ENCODE data around the gene TYRP1.
"Not testable (repeated sequence)": the region's sequence is repeated elsewhere in the genome, so short reads cannot be mapped to it uniquely, and the experiment has no call there.

The TYRP1 gene

GRCh38 chr9:12693141-12693540 is at the start of gene TYRP1:
Gene TYRP1, plus strand, starts transcription at chr9:12693385. Its CDS starts 612 bp downstream, at chr9:12693997.
- in situ Hi-C loops (cut with MboI; ENCODE audit: low sequenced_read_pairs) = no loop called here

GRCh38 chr9:12643686-12644085 is 49.5 kb upstream of the TYRP1 start:
- in situ Hi-C loops (cut with MboI; ENCODE audit: low sequenced_read_pairs) = no loop called here

GRCh38 chr9:12648925-12649324 is 44.3 kb upstream of the TYRP1 start:
- in situ Hi-C loops (cut with MboI; ENCODE audit: low sequenced_read_pairs) = no loop called here

GRCh38 chr9:12651125-12651524 is 42.1 kb upstream of the TYRP1 start:
- in situ Hi-C loops (cut with MboI; ENCODE audit: low sequenced_read_pairs) = no loop called here

- in situ Hi-C loops (cut with MboI; ENCODE audit: low sequenced_read_pairs) = no loop called here
These were observed 40.2 kb upstream of the TYRP1 start for GRCh38 chr9:12652973-12653372.

GRCh38 chr9:12656803-12657202 is 36.4 kb upstream of the TYRP1 start:
- in situ Hi-C loops (cut with MboI; ENCODE audit: low sequenced_read_pairs) = no loop called here

GRCh38 chr9:12657233-12657632 is 36.0 kb upstream of the TYRP1 start:
- in situ Hi-C loops (cut with MboI; ENCODE audit: low sequenced_read_pairs) = no loop called here

GRCh38 chr9:12657998-12658397 is 35.2 kb upstream of the TYRP1 start:
- in situ Hi-C loops (cut with MboI; ENCODE audit: low sequenced_read_pairs) = no loop called here

- in situ Hi-C loops (cut with MboI; ENCODE audit: low sequenced_read_pairs) = no loop called here
These were observed 34.5 kb upstream of the TYRP1 start for GRCh38 chr9:12658531-12659209.

GRCh38 chr9:12659220-12659619 is 34.0 kb upstream of the TYRP1 start:
- in situ Hi-C loops (cut with MboI; ENCODE audit: low sequenced_read_pairs) = no loop called here

GRCh38 chr9:12666813-12667212 is 26.4 kb upstream of the TYRP1 start:
- in situ Hi-C loops (cut with MboI; ENCODE audit: low sequenced_read_pairs) = no loop called here

GRCh38 chr9:12667892-12668291 is 25.3 kb upstream of the TYRP1 start:
- in situ Hi-C loops (cut with MboI; ENCODE audit: low sequenced_read_pairs) = no loop called here

GRCh38 chr9:12670006-12670405 is 23.2 kb upstream of the TYRP1 start:
- in situ Hi-C loops (cut with MboI; ENCODE audit: low sequenced_read_pairs) = no loop called here

- in situ Hi-C loops (cut with MboI; ENCODE audit: low sequenced_read_pairs) = no loop called here
These were observed 18.2 kb upstream of the TYRP1 start for GRCh38 chr9:12674961-12675360.

GRCh38 chr9:12677462-12678126 is 15.6 kb upstream of the TYRP1 start:
- in situ Hi-C loops (cut with MboI; ENCODE audit: low sequenced_read_pairs) = not testable (repeated sequence)

- in situ Hi-C loops (cut with MboI; ENCODE audit: low sequenced_read_pairs) = no loop called here
These were observed 12.8 kb upstream of the TYRP1 start for GRCh38 chr9:12680341-12680740.

GRCh38 chr9:12680757-12681156 is 12.4 kb upstream of the TYRP1 start:
- in situ Hi-C loops (cut with MboI; ENCODE audit: low sequenced_read_pairs) = no loop called here

GRCh38 chr9:12681620-12682019 is 11.6 kb upstream of the TYRP1 start:
- in situ Hi-C loops (cut with MboI; ENCODE audit: low sequenced_read_pairs) = no loop called here

GRCh38 chr9:12684974-12685373 is 8.2 kb upstream of the TYRP1 start:
- in situ Hi-C loops (cut with MboI; ENCODE audit: low sequenced_read_pairs) = no loop called here

- in situ Hi-C loops (cut with MboI; ENCODE audit: low sequenced_read_pairs) = no loop called here
These were observed 4.0 kb upstream of the TYRP1 start for GRCh38 chr9:12689233-12689632.

GRCh38 chr9:12694013-12694412 is 828 bp downstream of the TYRP1 start:
- in situ Hi-C loops (cut with MboI; ENCODE audit: low sequenced_read_pairs) = no loop called here

GRCh38 chr9:12695474-12695873 is 2.3 kb downstream of the TYRP1 start:
- in situ Hi-C loops (cut with MboI; ENCODE audit: low sequenced_read_pairs) = no loop called here

Measured in HL-60/S4 (cell line).